GM12878 (cell line): ENCODE data around the gene COQ4. TPM values are rescaled to one million over a fixed set of nuclear protein-coding genes. Genes with fewer than 3 reads are reported as not detected.

Experiments
- BACH1 ChIP-seq: fragments of 450-650 bp; IDR thresholded peaks from 2 replicates; pipeline ENCODE4 v1.6.1; 2017; ENCODE audit warnings: mild to moderate bottlenecking, borderline replicate concordance
- EED ChIP-seq: sonication (generic); IDR thresholded peaks from 2 replicates; pipeline ENCODE4 v1.6.1; 2016; ENCODE audit warnings: antibody characterized with exemption, low read depth
- HDGF ChIP-seq: fragments of 450-650 bp; IDR thresholded peaks from 2 replicates; pipeline ENCODE4 v1.6.1; 2016; ENCODE audit warnings: antibody characterized with exemption
- KAT2A ChIP-seq: conservative IDR thresholded peaks from 2 replicates; pipeline ENCODE4 v1.6.1; 2011; ENCODE audit warnings: low read depth, low read length; ENCODE audit not compliant: control insufficient read depth
- LARP7 ChIP-seq: fragments of 450-650 bp; IDR thresholded peaks from 2 replicates; pipeline ENCODE4 v1.6.1; 2017; ENCODE audit warnings: mild to moderate bottlenecking
- NFXL1 ChIP-seq: fragments of 450-650 bp; IDR thresholded peaks from 2 replicates; pipeline ENCODE4 v1.6.1; 2017; ENCODE audit warnings: antibody characterized with exemption, mild to moderate bottlenecking, borderline replicate concordance
- PML ChIP-seq: IDR thresholded peaks from 2 replicates; pipeline ENCODE4 v1.6.1; 2012; ENCODE audit warnings: low read length, inconsistent platforms
- RAD51 ChIP-seq: fragments of 450-650 bp; IDR thresholded peaks from 2 replicates; pipeline ENCODE4 v1.6.1; 2016; ENCODE audit warnings: moderate library complexity, mild to moderate bottlenecking, inconsistent platforms
- SIN3A ChIP-seq: IDR thresholded peaks from 2 replicates; pipeline ENCODE4 v1.6.1; 2012; ENCODE audit warnings: low read depth, low read length, improper control_type of control experiment
- SP1 ChIP-seq: IDR thresholded peaks from one replicate; pipeline ENCODE4 v1.6.1; 2011; ENCODE audit warnings: low read depth, low read length
- SPI1 ChIP-seq: IDR thresholded peaks from 2 replicates; pipeline ENCODE4 v1.6.1; 2011; ENCODE audit warnings: low read depth, mild to moderate bottlenecking, low read length, moderate library complexity, borderline replicate concordance; ENCODE audit not compliant: insufficient read depth
- polyA plus RNA-seq, 11 experiments: library from polyadenylated mRNA; depleted of rRNA in 4 of 11; unstranded in 6 of 11; stranded (reverse) in 5 of 11; fragments of >200 nt; fragmentation: Nextera tagmentation in 4 of 11; fragmentation: Illumina TruSeq in 1 of 11; extraction: Ambion mirVana in 4 of 11; extraction: Trizol in 1 of 11; gene quantifications; 1 replicate in 1 of 11; 2 replicates in 10 of 11; pipeline versions ENCODE4 v1.2.1 to v1.2.3, GENCODE V29; 2011 to 2016; ENCODE audit warnings: inconsistent platforms in 2 of 11, missing spikeins in 2 of 11, low read depth in 1 of 11
- total RNA-seq, 4 experiments: library from RNA; depleted of rRNA in 3 of 4; stranded (reverse); fragments of >200 nt in 3 of 4; fragmentation: Illumina TruSeq in 1 of 4; extraction: Trizol in 1 of 4; gene quantifications; 2 replicates each; pipeline versions ENCODE4 v1.2.1 to v1.2.3, GENCODE V29; 2013 to 2021
- TF ChIP-seq, protein P1 (sequence below): fragments of 450-650 bp; IDR thresholded peaks from 2 replicates; pipeline ENCODE4 v1.6.1; 2017; ENCODE audit warnings: mild to moderate bottlenecking, low read depth, inconsistent platforms; ENCODE audit not compliant: poor library complexity, severe bottlenecking
- TF ChIP-seq, protein P2 (sequence below): fragments of 450-650 bp; IDR thresholded peaks from 2 replicates; pipeline ENCODE4 v1.6.1; 2016; ENCODE audit warnings: mild to moderate bottlenecking, moderate library complexity, borderline replicate concordance
- TF ChIP-seq, protein P3 (sequence below): fragments of 450-650 bp; IDR thresholded peaks from 2 replicates; pipeline ENCODE4 v1.6.1; 2016; ENCODE audit warnings: mild to moderate bottlenecking
- TF ChIP-seq, protein P4 (sequence below): IDR thresholded peaks from 2 replicates; pipeline ENCODE4 v1.6.1; 2011; ENCODE audit warnings: low read depth, low read length, improper control_type of control experiment, borderline replicate concordance
- TF ChIP-seq, protein P5 (sequence below): IDR thresholded peaks from 2 replicates; pipeline ENCODE4 v1.6.1; 2011; ENCODE audit warnings: borderline replicate concordance, low read depth, mild to moderate bottlenecking, moderate library complexity, mixed read lengths, low read length; ENCODE audit not compliant: insufficient read depth; ENCODE audit errors: extremely low read length
- TF ChIP-seq, protein P6 (sequence below): fragments of 450-650 bp; IDR thresholded peaks from 2 replicates; pipeline ENCODE4 v1.6.1; 2016; ENCODE audit warnings: mild to moderate bottlenecking

COQ4 gene
- total and polyA plus RNA-seq, 10 of the 15 experiments (the other 5 are each of a cell fraction or from before 2014, with no cell fraction given): 3.8 to 64.1 (median 38.6) TPM

DNA sequence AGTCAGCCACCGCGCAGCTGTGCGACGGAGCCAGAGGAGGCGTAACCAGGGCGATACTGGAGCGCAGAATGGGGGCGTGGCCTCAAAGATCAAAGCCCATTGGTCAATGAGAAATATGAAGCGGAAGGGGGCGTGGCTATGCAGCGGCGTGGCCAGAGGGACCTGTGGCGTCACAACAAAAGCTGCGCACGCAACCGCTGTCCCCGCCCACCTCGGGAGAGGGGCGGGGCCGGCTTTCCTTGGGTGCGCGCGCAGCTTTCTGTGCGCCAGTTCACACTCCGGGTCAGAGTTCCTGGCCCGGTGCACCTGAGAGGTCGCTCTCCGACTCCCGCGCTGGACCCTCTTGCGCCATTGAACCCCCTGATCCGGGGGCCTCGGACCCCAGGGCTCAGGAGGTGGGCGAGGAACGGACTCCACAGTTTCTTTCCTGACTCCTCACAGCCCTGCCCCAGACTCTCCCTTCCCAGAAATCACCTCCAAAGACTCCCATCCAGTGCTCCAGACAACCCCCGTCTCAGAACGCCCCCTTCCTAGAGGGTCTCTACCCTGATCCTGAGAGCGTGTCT lies 46.5 kb upstream of the COQ4 start, which contains the start of gene SWI5 (continued):
- TF ChIP-seq SIN3A: peak; percentile 36; the same call in 1 of the 2 replicates
- no peak for TF ChIP-seq KAT2A
- TF ChIP-seq, protein P1, sequence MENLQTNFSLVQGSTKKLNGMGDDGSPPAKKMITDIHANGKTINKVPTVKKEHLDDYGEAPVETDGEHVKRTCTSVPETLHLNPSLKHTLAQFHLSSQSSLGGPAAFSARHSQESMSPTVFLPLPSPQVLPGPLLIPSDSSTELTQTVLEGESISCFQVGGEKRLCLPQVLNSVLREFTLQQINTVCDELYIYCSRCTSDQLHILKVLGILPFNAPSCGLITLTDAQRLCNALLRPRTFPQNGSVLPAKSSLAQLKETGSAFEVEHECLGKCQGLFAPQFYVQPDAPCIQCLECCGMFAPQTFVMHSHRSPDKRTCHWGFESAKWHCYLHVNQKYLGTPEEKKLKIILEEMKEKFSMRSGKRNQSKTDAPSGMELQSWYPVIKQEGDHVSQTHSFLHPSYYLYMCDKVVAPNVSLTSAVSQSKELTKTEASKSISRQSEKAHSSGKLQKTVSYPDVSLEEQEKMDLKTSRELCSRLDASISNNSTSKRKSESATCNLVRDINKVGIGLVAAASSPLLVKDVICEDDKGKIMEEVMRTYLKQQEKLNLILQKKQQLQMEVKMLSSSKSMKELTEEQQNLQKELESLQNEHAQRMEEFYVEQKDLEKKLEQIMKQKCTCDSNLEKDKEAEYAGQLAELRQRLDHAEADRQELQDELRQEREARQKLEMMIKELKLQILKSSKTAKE: peak; percentile 15
- peak; percentile 32; the same call in 1 of the 2 replicates for TF ChIP-seq EED
- TF ChIP-seq SPI1: peak; percentile 57; the same call in 1 of the 2 replicates
- TF ChIP-seq, protein P2, sequence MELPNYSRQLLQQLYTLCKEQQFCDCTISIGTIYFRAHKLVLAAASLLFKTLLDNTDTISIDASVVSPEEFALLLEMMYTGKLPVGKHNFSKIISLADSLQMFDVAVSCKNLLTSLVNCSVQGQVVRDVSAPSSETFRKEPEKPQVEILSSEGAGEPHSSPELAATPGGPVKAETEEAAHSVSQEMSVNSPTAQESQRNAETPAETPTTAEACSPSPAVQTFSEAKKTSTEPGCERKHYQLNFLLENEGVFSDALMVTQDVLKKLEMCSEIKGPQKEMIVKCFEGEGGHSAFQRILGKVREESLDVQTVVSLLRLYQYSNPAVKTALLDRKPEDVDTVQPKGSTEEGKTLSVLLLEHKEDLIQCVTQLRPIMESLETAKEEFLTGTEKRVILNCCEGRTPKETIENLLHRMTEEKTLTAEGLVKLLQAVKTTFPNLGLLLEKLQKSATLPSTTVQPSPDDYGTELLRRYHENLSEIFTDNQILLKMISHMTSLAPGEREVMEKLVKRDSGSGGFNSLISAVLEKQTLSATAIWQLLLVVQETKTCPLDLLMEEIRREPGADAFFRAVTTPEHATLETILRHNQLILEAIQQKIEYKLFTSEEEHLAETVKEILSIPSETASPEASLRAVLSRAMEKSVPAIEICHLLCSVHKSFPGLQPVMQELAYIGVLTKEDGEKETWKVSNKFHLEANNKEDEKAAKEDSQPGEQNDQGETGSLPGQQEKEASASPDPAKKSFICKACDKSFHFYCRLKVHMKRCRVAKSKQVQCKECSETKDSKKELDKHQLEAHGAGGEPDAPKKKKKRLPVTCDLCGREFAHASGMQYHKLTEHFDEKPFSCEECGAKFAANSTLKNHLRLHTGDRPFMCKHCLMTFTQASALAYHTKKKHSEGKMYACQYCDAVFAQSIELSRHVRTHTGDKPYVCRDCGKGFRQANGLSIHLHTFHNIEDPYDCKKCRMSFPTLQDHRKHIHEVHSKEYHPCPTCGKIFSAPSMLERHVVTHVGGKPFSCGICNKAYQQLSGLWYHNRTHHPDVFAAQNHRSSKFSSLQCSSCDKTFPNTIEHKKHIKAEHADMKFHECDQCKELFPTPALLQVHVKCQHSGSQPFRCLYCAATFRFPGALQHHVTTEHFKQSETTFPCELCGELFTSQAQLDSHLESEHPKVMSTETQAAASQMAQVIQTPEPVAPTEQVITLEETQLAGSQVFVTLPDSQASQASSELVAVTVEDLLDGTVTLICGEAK: peak; percentile 50; the same call in 1 of the 2 replicates
- peak; percentile 80 for TF ChIP-seq HDGF
- TF ChIP-seq RAD51: peak; percentile 75
- TF ChIP-seq, protein P3, sequence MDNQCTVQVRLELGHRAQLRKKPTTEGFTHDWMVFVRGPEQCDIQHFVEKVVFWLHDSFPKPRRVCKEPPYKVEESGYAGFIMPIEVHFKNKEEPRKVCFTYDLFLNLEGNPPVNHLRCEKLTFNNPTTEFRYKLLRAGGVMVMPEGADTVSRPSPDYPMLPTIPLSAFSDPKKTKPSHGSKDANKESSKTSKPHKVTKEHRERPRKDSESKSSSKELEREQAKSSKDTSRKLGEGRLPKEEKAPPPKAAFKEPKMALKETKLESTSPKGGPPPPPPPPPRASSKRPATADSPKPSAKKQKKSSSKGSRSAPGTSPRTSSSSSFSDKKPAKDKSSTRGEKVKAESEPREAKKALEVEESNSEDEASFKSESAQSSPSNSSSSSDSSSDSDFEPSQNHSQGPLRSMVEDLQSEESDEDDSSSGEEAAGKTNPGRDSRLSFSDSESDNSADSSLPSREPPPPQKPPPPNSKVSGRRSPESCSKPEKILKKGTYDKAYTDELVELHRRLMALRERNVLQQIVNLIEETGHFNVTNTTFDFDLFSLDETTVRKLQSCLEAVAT: peak; percentile 42; the same call in 1 of the 2 replicates
- TF ChIP-seq, protein P4, sequence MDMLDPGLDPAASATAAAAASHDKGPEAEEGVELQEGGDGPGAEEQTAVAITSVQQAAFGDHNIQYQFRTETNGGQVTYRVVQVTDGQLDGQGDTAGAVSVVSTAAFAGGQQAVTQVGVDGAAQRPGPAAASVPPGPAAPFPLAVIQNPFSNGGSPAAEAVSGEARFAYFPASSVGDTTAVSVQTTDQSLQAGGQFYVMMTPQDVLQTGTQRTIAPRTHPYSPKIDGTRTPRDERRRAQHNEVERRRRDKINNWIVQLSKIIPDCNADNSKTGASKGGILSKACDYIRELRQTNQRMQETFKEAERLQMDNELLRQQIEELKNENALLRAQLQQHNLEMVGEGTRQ: peak; percentile 48; the same call in 1 of the 2 replicates
- TF ChIP-seq, protein P5, sequence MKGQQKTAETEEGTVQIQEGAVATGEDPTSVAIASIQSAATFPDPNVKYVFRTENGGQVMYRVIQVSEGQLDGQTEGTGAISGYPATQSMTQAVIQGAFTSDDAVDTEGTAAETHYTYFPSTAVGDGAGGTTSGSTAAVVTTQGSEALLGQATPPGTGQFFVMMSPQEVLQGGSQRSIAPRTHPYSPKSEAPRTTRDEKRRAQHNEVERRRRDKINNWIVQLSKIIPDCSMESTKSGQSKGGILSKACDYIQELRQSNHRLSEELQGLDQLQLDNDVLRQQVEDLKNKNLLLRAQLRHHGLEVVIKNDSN: peak; percentile 23
- TF ChIP-seq, protein P6, sequence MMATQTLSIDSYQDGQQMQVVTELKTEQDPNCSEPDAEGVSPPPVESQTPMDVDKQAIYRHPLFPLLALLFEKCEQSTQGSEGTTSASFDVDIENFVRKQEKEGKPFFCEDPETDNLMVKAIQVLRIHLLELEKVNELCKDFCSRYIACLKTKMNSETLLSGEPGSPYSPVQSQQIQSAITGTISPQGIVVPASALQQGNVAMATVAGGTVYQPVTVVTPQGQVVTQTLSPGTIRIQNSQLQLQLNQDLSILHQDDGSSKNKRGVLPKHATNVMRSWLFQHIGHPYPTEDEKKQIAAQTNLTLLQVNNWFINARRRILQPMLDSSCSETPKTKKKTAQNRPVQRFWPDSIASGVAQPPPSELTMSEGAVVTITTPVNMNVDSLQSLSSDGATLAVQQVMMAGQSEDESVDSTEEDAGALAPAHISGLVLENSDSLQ: peak; percentile 76; the same call in 1 of the 2 replicates
- peak; percentile 80 for TF ChIP-seq LARP7
- TF ChIP-seq PML: peak; percentile 93
- peak; percentile 91 for TF ChIP-seq SP1
- no peak for TF ChIP-seq NFXL1
- TF ChIP-seq BACH1: peak; percentile 86
